ENCODE results near the gene NME3. TPM values are rescaled to one million over a fixed set of nuclear protein-coding genes. Genes with fewer than 3 reads are reported as not detected.

The NME3 gene
- total and polyA plus RNA-seq, 2 of the 13 experiments (the other 11 are each of a cell fraction or from before 2014, with no cell fraction given): 10.4 to 15.9 TPM

- no peak for TF ChIP-seq KIAA2018 (CRISPR knock-in tag; IDR thresholded peaks at IDR 0.05; ENCODE audit: borderline replicate concordance)
- TF ChIP-seq RFXAP (CRISPR knock-in tag; IDR thresholded peaks at IDR 0.05; ENCODE audit: borderline replicate concordance): peak; percentile 55
- peak; percentile 50; the same call in 1 of the 2 replicates for TF ChIP-seq ZNF501 (CRISPR knock-in tag; IDR thresholded peaks at IDR 0.05)
- TF ChIP-seq DR1 (CRISPR knock-in tag; IDR thresholded peaks at IDR 0.05): 0 out of 2 replicates have a peak, but pooled peaks have one; percentile 20
- TF ChIP-seq NPAS2 (CRISPR knock-in tag; IDR thresholded peaks at IDR 0.05; ENCODE audit: borderline replicate concordance): peak; percentile 72; the same call in 1 of the 2 replicates
- TF ChIP-seq SOX5 (CRISPR knock-in tag; IDR thresholded peaks at IDR 0.05; ENCODE audit: borderline replicate concordance): peak; percentile 17; the same call in 1 of the 2 replicates
- TF ChIP-seq, protein P1, sequence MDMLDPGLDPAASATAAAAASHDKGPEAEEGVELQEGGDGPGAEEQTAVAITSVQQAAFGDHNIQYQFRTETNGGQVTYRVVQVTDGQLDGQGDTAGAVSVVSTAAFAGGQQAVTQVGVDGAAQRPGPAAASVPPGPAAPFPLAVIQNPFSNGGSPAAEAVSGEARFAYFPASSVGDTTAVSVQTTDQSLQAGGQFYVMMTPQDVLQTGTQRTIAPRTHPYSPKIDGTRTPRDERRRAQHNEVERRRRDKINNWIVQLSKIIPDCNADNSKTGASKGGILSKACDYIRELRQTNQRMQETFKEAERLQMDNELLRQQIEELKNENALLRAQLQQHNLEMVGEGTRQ (IDR thresholded peaks at IDR 0.05; ENCODE audit: low read depth, low read length): no peak
- TF ChIP-seq, protein P1 (CRISPR knock-in tag; IDR thresholded peaks at IDR 0.05; ENCODE audit: borderline replicate concordance): peak; percentile 36; the same call in 1 of the 2 replicates
- 0 out of 2 replicates have a peak, but pooled peaks have one; percentile 41 for TF ChIP-seq KLF15 (CRISPR knock-in tag; IDR thresholded peaks at IDR 0.05; ENCODE audit: borderline replicate concordance)
- peak; percentile 78 for TF ChIP-seq ZNF232 (CRISPR knock-in tag; IDR thresholded peaks at IDR 0.05; ENCODE audit: borderline replicate concordance)
- TF ChIP-seq RAD21 (CRISPR knock-in tag; IDR thresholded peaks at IDR 0.05): peak; percentile 87
- TF ChIP-seq, protein P2, sequence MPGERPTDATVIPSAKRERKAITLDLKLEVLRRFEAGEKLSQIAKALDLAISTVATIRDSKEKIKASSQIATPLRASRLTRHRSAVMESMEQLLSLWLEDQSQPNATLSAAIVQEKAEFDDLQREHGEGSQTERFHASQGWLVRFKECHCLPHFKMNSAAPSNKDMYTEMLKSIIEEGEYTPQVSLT (CRISPR knock-in tag; IDR thresholded peaks at IDR 0.05; ENCODE audit: borderline replicate concordance, low read depth): no peak
- TF ChIP-seq PHF8 (CRISPR knock-in tag; IDR thresholded peaks at IDR 0.05): peak; percentile 93
- no peak for TF ChIP-seq MZF1 (CRISPR knock-in tag; IDR thresholded peaks at IDR 0.05; ENCODE audit: borderline replicate concordance)
- TF ChIP-seq ATF1 (CRISPR knock-in tag; IDR thresholded peaks at IDR 0.05): no peak
These were observed 1.8 kb upstream of the NME3 start, which contains the start of gene MRPS34 (continued) for GRCh38 chr16:1772908-1773702.

Measured in HepG2 (cell line).